ENCODE results near the gene RPL37A. TPM values are rescaled to one million over a fixed set of nuclear protein-coding genes. Genes with fewer than 3 reads are reported as not detected.
A peak's percentile ranks its signal among the peaks of the same experiment; 100 is the strongest.

RPL37A gene
- total RNA-seq, 4 donors from 2014 or later, result 59.1 to 1,456 (median 761) TPM

GRCh38 chr2:216545359-216545758 is 46.7 kb downstream of the RPL37A start:
- Histone ChIP-seq H3K9me3 (no peaks in the 10 kb centered on the region), H3K27ac (no peak overlapping the region), H3K4me1 (peaks cover under 1 to 16% (median 7%) of the 10 kb centered on the region in 4 donors), H3K4me3 (no peak overlapping the region), H3K27me3 (no peaks in the 10 kb centered on the region), H3K36me3 (no peaks in the 10 kb centered on the region)
- DNase-seq, result no peak
- intact Hi-C loops (cut with DNase I; ENCODE audit: low total_unique reads) (no loop called here), in situ Hi-C loops (cut with MboI; ENCODE audit: low pct_ligation_motif_present in 1 of 4, low pct_unique_long_range_greater_than_20kb in 1 of 4, low sequenced_read_pairs in 3 of 4) (no loop called here)
- no peak for TF ChIP-seq POLR2A (IDR thresholded peaks at IDR 0.05)
- TF ChIP-seq POLR2AphosphoS5 (IDR thresholded peaks at IDR 0.05), result no peak
- no peak for TF ChIP-seq EP300 (IDR thresholded peaks at IDR 0.05; ENCODE audit: low read depth)
- TF ChIP-seq CTCF (IDR thresholded peaks at IDR 0.05), result no peak
- 72 to 74% methylated on average over 4 of the region's 4 CpGs for WGBS, 2 donors (ENCODE audit: low coverage in 1 of 2)

- intact Hi-C loops (cut with DNase I; ENCODE audit: low total_unique reads) (no loop called here), in situ Hi-C loops (cut with MboI; ENCODE audit: low pct_ligation_motif_present in 1 of 4, low pct_unique_long_range_greater_than_20kb in 1 of 4, low sequenced_read_pairs in 3 of 4) (no loop called here)
- Histone ChIP-seq H3K27ac (no peak overlapping the region), H3K4me3 (no peak overlapping the region), H3K4me1 (peaks cover 6 to 17% (median 14%) of the 10 kb centered on the region in 4 donors), H3K9me3 (no peaks in the 10 kb centered on the region), H3K27me3 (no peaks in the 10 kb centered on the region), H3K36me3 (no peaks in the 10 kb centered on the region)
- DNase-seq, result no peak
- no peak for TF ChIP-seq EP300 (IDR thresholded peaks at IDR 0.05; ENCODE audit: low read depth)
- WGBS, 2 donors (ENCODE audit: low coverage in 1 of 2), result 82 to 85% methylated on average over 2 to 3 of the region's 3 CpGs
These were observed 47.6 kb downstream of the RPL37A start for GRCh38 chr2:216546241-216546640.

- Histone ChIP-seq H3K9me3 (no peaks in the 10 kb centered on the region), H3K27me3 (no peaks in the 10 kb centered on the region), H3K36me3 (no peaks in the 10 kb centered on the region), H3K27ac (peak overlapping the region in 1 of 4 donors; percentile 35), H3K4me1 (peaks cover 6 to 22% (median 20%) of the 10 kb centered on the region in 4 donors), H3K4me3 (no peak overlapping the region)
- WGBS, 2 donors (ENCODE audit: low coverage in 1 of 2), result 77 to 82% methylated on average over 2 to 7 of the region's 7 CpGs
- in situ Hi-C loops (cut with MboI; ENCODE audit: low pct_ligation_motif_present in 1 of 4, low pct_unique_long_range_greater_than_20kb in 1 of 4, low sequenced_read_pairs in 3 of 4) (no loop called here), intact Hi-C loops (cut with DNase I; ENCODE audit: low total_unique reads) (no loop called here)
- TF ChIP-seq POLR2AphosphoS5 (IDR thresholded peaks at IDR 0.05) (no peak), EP300 (IDR thresholded peaks at IDR 0.05; ENCODE audit: low read depth) (no peak), POLR2A (IDR thresholded peaks at IDR 0.05) (no peak), CTCF (IDR thresholded peaks at IDR 0.05) (no peak)
- DNase-seq, result no peak
These were observed 48.2 kb downstream of the RPL37A start for GRCh38 chr2:216546641-216547403.

GRCh38 chr2:216548901-216549331 is 50.3 kb downstream of the RPL37A start:
- H3K27ac ChIP-seq, result peak overlapping the region; percentile 39 to 83 (median 74)
- H3K4me1 ChIP-seq, result peaks cover 6 to 41% (median 38%) of the 10 kb centered on the region in 4 donors
- intact Hi-C loops (cut with DNase I; ENCODE audit: low total_unique reads), result no loop called here
- no peak overlapping the region for H3K4me3 ChIP-seq
- TF ChIP-seq POLR2A (IDR thresholded peaks at IDR 0.05), result no peak
- TF ChIP-seq POLR2AphosphoS5 (IDR thresholded peaks at IDR 0.05), result no peak
- no peak for TF ChIP-seq EP300 (IDR thresholded peaks at IDR 0.05; ENCODE audit: low read depth)
- no peaks in the 10 kb centered on the region for H3K27me3 ChIP-seq
- no peaks in the 10 kb centered on the region for H3K36me3 ChIP-seq
- WGBS, 2 donors (ENCODE audit: low coverage in 1 of 2), result 82% methylated on average over 5 of the region's 5 CpGs; no CpG with 5 or more reads in 1 of the 2 donors
- no peaks in the 10 kb centered on the region for H3K9me3 ChIP-seq
- DNase-seq, result no peak
- in situ Hi-C loops (cut with MboI; ENCODE audit: low pct_ligation_motif_present in 1 of 4, low pct_unique_long_range_greater_than_20kb in 1 of 4, low sequenced_read_pairs in 3 of 4), result no loop called here

- H3K36me3 ChIP-seq, result no peaks in the 10 kb centered on the region
- in situ Hi-C loops (cut with MboI; ENCODE audit: low pct_ligation_motif_present in 1 of 4, low pct_unique_long_range_greater_than_20kb in 1 of 4, low sequenced_read_pairs in 3 of 4), result no loop called here
- H3K4me1 ChIP-seq, result peaks cover 6 to 47% (median 40%) of the 10 kb centered on the region in 4 donors
- H3K4me3 ChIP-seq, result no peak overlapping the region
- peak overlapping the region; percentile 71 to 83 (median 74) for H3K27ac ChIP-seq
- TF ChIP-seq EP300 (IDR thresholded peaks at IDR 0.05; ENCODE audit: low read depth) (no peak), POLR2A (IDR thresholded peaks at IDR 0.05) (no peak), CTCF (IDR thresholded peaks at IDR 0.05) (no peak), POLR2AphosphoS5 (IDR thresholded peaks at IDR 0.05) (no peak)
- no peaks in the 10 kb centered on the region for H3K27me3 ChIP-seq
- H3K9me3 ChIP-seq, result no peaks in the 10 kb centered on the region
- 82 to 88% methylated on average over 6 to 10 of the region's 10 CpGs for WGBS, 2 donors (ENCODE audit: low coverage in 1 of 2)
- intact Hi-C loops (cut with DNase I; ENCODE audit: low total_unique reads), result no loop called here
- no peak for DNase-seq
These were observed 51.5 kb downstream of the RPL37A start for GRCh38 chr2:216549926-216550690.
